Epithelial cell of esophagus (primary cell): ENCODE measurements around the gene CSNK1G2.

Experiments used
- DNase-seq: peaks from one replicate; pipeline ENCODE4 v3.0.0; 2010; ENCODE audit warnings: low read depth
- H3K4me3 ChIP-seq: 2 replicates; pipeline ENCODE4 v1.5.1; 2011; ENCODE audit warnings: mild to moderate bottlenecking, low read length, control low read depth
- CTCF ChIP-seq: IDR thresholded peaks from 2 replicates; pipeline ENCODE4 v1.5.1; 2011; ENCODE audit warnings: low read depth, mild to moderate bottlenecking, low read length, control low read depth, inconsistent platforms; ENCODE audit not compliant: insufficient read depth; ENCODE audit errors: missing control alignments

Gene CSNK1G2

DNA sequence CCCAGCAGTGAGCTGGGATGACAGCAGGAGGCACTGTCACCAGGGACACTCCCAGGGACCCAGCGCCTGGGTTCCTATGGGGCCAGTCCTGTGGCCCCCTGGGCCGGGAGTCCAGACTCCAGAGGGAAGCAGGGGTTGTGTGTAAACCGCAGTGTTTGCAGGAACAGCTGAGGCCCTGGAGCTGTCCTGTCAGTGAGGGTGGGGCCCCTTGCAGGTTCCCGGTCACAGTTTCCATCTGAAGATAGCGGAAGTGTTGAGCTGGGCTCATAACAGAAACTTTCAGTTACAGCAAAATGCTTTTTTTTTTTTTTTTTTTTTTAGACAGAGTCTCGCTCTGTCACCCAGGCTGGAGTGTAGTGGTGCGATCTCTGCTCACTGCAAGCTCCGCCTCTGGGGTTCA, 17.7 kb upstream of the CSNK1G2 start:
- no peak for DNase-seq
- no peak overlapping the region for H3K4me3 ChIP-seq
- TF ChIP-seq CTCF: no peak

GRCh38 chr19:1924320-1924961, 16.5 kb upstream of the CSNK1G2 start:
- no peak for TF ChIP-seq CTCF

GRCh38 chr19:1925544-1925943, 15.4 kb upstream of the CSNK1G2 start:
- no peak for TF ChIP-seq CTCF
- DNase-seq: no peak
- H3K4me3 ChIP-seq: no peak overlapping the region

More at GRCh38 chr19:1924320-1924961, 16.5 kb upstream of the CSNK1G2 start:
- DNase-seq: no peak
- no peak overlapping the region for H3K4me3 ChIP-seq

- H3K4me3 ChIP-seq: peak overlapping the region; percentile 25
- TF ChIP-seq CTCF: peak; percentile 82
- DNase-seq: peak; percentile 77
These were observed 11.8 kb upstream of the CSNK1G2 start for GRCh38 chr19:1929021-1929742.

- no peak for DNase-seq
- no peak for TF ChIP-seq CTCF
- H3K4me3 ChIP-seq: no peak overlapping the region
These were observed 9.5 kb upstream of the CSNK1G2 start for GRCh38 chr19:1931445-1931844.

DNA sequence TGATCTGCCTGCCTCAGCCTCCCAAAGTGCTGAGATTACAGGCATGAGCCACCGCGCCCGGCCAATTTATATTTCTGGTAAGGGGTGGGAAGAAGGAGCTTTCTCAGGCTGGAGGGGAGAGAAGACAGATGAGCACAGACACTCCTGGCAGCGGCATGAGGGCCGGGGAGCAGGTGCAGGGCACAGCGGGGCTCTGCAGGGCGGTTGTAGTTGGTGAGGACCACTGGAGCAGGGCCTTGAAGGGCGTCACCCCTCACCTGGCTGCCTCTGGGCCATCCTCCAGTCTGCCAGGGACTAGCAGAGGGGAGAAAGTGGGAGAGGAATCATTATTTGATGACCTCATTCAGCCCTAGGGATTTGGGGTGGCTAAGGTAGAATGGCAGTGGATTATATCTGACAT, 8.6 kb upstream of the CSNK1G2 start:
- no peak for TF ChIP-seq CTCF
- H3K4me3 ChIP-seq: no peak overlapping the region

More for the DNA sequence above, 8.6 kb upstream of the CSNK1G2 start:
- DNase-seq: no peak
